ENCODE results near the gene DNAH14.
A peak's percentile ranks its signal among the peaks of the same experiment; 100 is the strongest.
"Not testable (repeated sequence)": the region's sequence is repeated elsewhere in the genome, so short reads cannot be mapped to it uniquely, and the experiment has no call there.

DNAH14 gene

DNA sequence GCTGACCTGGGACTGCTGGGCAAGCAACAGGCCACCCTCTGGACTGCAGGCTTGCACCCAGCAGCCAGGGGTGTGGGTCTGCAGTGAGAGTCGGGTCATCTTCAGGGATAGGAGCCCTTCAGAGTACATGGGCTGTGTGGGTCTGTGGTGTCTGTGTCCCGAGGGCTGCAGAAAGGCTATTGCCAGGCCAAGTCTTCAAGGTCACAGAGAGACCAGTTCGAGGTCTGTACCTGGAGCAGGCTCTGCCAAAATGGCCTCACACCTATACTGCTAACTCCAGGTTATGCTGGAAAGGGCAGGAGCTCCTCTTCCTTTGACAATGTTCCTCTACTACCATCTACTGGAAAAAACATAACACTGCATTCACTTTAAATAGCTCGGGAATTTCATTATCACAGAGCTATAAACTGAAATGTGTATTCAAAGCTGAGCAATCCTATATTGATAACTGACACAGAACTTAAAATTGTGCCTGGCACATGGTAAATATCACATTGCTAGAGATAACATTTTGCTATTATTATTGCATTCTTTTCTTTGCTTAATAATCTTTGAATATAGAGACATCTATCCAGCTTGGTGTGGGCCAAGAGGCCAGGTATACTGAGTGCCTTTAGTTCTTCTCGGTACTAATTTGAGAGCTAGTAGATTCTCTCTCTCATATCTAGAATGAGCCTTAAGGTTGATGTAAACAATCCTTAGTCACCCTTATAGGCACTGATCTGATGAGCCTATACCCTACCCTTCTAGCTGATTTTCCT is 6.9 kb upstream of the DNAH14 start:
- peak; percentile 15 to 63 for DNase-seq

- no peak for DNase-seq
Measured at GRCh38 chr1:224923726-224924125, 5.7 kb upstream of the DNAH14 start.

GRCh38 chr1:224927631-224928030 is 1.8 kb upstream of the DNAH14 start:
- not testable (repeated sequence) for DNase-seq

- no peak for DNase-seq
Measured at GRCh38 chr1:224928906-224929305, 569 bp upstream of the DNAH14 start.

DNA sequence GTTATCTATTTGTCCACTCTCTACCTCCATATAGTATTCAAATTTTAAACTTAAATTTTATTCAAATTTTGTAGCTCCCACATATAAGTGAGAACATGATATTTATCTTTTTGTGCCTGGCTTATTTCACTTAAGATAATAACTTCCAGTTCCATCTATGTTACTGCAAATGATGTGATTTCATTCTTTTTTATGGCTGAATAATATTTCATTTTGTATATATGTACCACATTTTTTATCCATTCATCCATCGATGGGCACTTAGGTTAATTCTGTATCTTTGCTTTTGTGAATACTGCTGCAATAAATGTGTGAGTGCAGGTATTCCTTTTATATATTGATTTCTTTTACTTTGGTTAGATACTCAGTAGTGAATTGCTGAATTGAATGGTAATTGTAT is 2.1 kb downstream of the DNAH14 start:
- DNase-seq = no peak

GRCh38 chr1:224932607-224933249 is 3.3 kb downstream of the DNAH14 start:
- no peak for DNase-seq

- DNase-seq = no peak
Measured at GRCh38 chr1:224933584-224933983, 4.1 kb downstream of the DNAH14 start.

DNA sequence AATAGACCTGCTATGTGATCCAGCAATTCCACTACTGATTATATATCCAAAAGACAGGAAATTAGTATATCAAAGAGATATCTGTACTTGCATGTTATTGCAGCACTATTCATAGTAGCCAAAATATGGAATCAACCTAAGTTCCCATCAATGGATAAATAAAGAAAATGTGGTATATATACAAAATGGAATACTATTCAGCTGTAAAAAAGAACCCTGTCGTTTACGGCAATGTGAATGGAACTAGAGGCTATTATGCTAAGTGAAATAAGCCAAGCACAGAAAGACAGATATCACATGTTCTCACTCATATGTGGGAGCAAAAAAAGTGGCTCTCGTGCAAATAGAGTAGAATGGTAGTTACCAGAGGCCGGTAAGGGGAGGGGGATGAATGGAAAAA is 9.2 kb downstream of the DNAH14 start:
- no peak for DNase-seq

GRCh38 chr1:224939844-224940425 is 10.5 kb downstream of the DNAH14 start:
- DNase-seq = no peak

- DNase-seq = not testable (repeated sequence)
Measured at GRCh38 chr1:224940735-224941134, 11.3 kb downstream of the DNAH14 start.

DNA sequence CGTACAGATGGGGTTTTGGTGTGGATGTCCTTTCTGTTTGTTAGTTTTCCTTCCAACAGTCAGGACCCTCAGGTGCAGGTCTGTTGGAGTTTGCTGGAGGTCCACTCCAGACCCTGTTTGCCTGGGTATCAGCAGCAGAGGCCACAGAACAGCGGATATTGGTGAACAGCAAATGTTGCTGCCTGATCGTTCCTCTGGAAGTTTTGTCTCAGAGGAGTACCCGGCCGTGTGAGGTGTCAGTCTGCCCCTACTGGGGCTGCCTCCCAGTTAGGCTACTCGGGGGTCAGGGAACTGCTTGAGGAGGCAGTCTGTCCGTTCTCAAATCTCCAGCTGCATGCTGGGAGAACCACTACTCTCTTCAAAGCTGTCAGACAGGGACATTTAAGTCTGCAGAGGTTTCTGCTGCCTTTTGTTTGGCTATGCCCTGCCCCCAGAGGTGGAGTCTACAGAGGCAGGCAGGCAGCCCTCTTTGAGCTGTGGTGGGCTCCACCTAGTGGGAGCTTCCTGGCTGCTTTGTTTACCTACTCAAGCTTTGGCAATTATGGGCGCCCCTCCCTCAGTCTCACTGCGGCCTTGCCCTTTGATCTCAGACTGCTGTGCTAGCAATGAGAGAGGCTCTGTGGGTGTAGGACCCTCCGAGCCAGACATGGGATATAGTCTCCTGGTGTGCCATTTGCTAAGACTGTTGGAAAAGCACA is 16.3 kb downstream of the DNAH14 start:
- DNase-seq = not testable (repeated sequence)

DNA sequence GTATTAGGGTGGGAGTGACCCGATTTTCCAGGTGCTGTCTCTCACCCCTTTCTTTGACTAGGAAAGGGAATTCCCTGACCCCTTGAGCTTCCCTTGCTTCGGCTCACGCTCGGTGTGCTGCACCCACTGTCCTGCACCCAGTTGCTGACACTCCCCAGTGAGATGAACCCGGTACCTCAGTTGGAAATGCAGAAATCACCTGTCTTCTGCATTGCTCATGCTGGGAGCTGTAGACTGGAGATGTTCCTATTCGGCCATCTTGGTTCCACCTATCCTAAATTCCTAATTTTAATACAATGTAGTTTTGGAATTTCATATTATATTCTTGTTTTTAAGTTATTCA is 16.8 kb downstream of the DNAH14 start:
- DNase-seq = not testable (repeated sequence)

- DNase-seq = no peak
Measured at GRCh38 chr1:224957696-224958095, 28.2 kb downstream of the DNAH14 start.

- no peak for DNase-seq
Measured at GRCh38 chr1:224958490-224958889, 29.0 kb downstream of the DNAH14 start.

GRCh38 chr1:224959115-224959514 is 29.6 kb downstream of the DNAH14 start:
- DNase-seq = no peak

- no peak for DNase-seq
Measured at GRCh38 chr1:224959656-224960055, 30.2 kb downstream of the DNAH14 start.

GRCh38 chr1:224980181-224980580 is 50.7 kb downstream of the DNAH14 start:
- no peak for DNase-seq

DNA sequence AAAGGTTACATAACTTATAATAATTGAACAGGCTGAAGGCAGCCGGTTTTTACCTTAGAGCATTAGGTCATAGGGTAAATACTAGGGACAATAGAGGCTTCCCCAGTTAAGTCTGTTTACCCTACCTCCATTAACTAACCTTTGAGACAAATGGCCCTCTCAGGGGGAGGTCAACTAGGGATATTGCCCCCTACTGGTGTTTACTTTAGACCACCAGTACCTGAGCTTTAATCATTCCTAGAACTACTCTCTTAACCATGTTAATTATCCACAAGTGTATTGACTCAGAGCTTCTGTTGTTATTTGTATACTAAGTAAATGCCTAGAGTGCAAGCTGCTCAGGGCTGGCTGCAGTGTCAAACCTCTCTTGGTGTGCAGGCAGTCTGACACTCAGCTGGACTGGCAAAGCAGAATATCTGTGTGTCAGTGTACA is 52.5 kb downstream of the DNAH14 start:
- not testable (repeated sequence) for DNase-seq

- peak in 1 of 2 experiments; percentile 4 for DNase-seq
Measured at GRCh38 chr1:224988042-224988441, 58.6 kb downstream of the DNAH14 start.

DNA sequence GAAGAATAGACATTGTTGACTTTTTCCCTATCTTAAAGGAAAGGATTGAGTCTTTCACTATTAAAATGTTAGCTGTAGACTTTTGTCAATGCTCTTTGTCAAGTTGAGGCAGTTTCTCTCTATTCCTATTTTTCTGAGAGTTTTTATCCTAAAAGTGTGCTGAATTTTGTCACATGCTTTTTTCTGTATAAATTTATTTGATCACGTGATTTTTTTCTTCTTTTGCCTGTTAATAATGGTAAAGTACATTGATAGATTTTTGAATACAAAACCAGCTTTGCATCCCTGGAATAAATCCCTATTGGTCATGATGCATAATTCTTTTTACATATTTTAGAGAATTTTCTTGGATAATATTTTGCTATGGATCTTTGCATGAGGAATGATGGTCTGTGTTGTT is 60.1 kb downstream of the DNAH14 start:
- DNase-seq = no peak

DNA sequence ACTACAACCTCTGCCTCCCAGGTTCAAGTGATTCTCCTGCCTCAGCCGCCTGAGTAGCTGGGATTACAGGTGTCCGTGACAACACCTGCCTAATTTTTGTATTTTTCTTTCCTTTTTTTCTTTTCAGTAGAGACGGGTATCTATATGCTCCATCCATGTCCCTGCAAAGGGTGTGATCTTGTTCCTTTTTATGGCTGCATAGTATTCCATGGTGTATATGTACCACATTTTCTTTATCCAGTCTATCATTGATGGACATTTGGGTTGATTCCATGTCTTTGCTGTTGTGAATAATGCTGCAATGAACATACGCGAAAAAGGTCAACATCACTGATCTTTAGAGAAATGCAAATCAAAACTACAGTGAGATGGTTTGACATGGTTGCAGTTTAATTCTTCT is 62.1 kb downstream of the DNAH14 start:
- DNase-seq = not testable (repeated sequence)

- no peak for DNase-seq
Measured at GRCh38 chr1:224995602-224996001, 66.1 kb downstream of the DNAH14 start.

DNA sequence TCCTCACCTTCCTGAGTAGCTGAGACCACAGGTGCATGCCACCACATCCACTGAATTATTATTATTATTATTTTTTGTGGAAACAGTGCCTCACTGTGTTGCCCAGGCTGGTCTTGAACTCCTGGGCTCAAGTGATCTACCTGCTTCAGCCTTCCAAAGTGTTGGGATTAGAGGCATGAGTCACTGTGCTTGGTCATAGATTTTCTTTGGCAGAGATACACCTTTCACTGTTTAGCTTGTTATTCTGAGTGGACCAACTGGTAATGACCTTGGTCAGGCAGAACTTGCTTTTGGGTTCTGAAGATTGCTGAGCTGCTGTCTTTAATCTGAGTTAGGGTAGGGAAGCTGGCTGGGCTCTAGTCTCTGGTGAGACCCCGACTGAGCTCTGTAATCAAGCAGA is 66.8 kb downstream of the DNAH14 start:
- no peak for DNase-seq

DNA sequence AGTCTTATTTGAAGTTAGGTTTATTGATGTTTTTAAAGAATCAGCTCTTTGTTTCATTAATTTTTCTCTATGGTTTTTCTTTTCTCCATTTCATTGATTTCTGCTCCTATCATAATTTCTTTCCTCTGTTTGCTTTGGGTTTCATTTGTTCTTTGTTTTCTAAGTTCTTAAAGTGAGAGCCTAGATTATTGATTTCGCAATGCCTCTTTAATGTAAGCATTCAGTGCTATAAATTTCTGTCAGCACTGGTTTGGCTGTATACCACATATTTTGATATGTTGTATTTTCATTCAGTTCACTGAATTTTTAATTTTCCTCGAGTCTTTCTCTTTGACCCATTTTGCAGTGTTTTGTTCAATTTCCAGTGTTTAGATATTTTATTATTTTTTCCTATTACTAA is 68.7 kb downstream of the DNAH14 start:
- DNase-seq = no peak

Measured in NCI-H526 (cell line).